ENCODE data around the gene ZNF213.
A peak's percentile ranks its signal among the peaks of the same experiment; 100 is the strongest.
"Not testable (repeated sequence)": the region's sequence is repeated elsewhere in the genome, so short reads cannot be mapped to it uniquely, and the experiment has no call there.

Gene ZNF213

GRCh38 chr16:3171181-3171854 is 36.5 kb downstream of the ZNF213 start:
- DNase-seq, result peak; percentile 47

GRCh38 chr16:3171855-3172593 is 37.2 kb downstream of the ZNF213 start:
- peak; percentile 52 for DNase-seq

- DNase-seq, result no peak
These were observed 39.2 kb downstream of the ZNF213 start for GRCh38 chr16:3173892-3174617.

GRCh38 chr16:3174618-3175148 is 39.9 kb downstream of the ZNF213 start:
- DNase-seq, result no peak

- DNase-seq, result peak; percentile 39
These were observed 40.6 kb downstream of the ZNF213 start for GRCh38 chr16:3175157-3176093.

GRCh38 chr16:3179651-3180050 is 44.8 kb downstream of the ZNF213 start:
- no peak for DNase-seq

GRCh38 chr16:3180445-3180878 is 45.6 kb downstream of the ZNF213 start:
- no peak for DNase-seq

GRCh38 chr16:3182293-3182607 is 47.4 kb downstream of the ZNF213 start:
- not testable (repeated sequence) for DNase-seq

GRCh38 chr16:3182608-3183444 is 48.0 kb downstream of the ZNF213 start:
- peak; percentile 58 for DNase-seq

GRCh38 chr16:3183445-3184139 is 48.8 kb downstream of the ZNF213 start:
- no peak for DNase-seq

GRCh38 chr16:3186946-3187690 is 52.3 kb downstream of the ZNF213 start:
- no peak for DNase-seq

- peak; percentile 60 for DNase-seq
These were observed 53.2 kb downstream of the ZNF213 start, which contains the start of gene OR1F1 for GRCh38 chr16:3187798-3188674. Gene OR1F1 (plus strand): TSS chr16:3188204.

- no peak for DNase-seq
These were observed 53.8 kb downstream of the ZNF213 start for GRCh38 chr16:3188675-3188924.

- peak; percentile 57 for DNase-seq
These were observed 54.3 kb downstream of the ZNF213 start for GRCh38 chr16:3188925-3189825.

GRCh38 chr16:3189869-3190268 is 55.0 kb downstream of the ZNF213 start:
- DNase-seq, result no peak

GRCh38 chr16:3190949-3191353 is 56.1 kb downstream of the ZNF213 start:
- DNase-seq, result no peak
